HG02870 (cell line): Measurements from ENCODE around the gene GALNT2.
A peak's percentile ranks its signal among the peaks of the same experiment; 100 is the strongest.

Source experiments
- ATAC-seq: cut with Tn5 transposase; IDR thresholded peaks from one replicate; pipeline ENCODE4 v1.9.1; 2021; ENCODE audit warnings: mild to moderate bottlenecking, moderate library complexity; ENCODE audit not compliant: unreplicated experiment

GALNT2 gene

DNA sequence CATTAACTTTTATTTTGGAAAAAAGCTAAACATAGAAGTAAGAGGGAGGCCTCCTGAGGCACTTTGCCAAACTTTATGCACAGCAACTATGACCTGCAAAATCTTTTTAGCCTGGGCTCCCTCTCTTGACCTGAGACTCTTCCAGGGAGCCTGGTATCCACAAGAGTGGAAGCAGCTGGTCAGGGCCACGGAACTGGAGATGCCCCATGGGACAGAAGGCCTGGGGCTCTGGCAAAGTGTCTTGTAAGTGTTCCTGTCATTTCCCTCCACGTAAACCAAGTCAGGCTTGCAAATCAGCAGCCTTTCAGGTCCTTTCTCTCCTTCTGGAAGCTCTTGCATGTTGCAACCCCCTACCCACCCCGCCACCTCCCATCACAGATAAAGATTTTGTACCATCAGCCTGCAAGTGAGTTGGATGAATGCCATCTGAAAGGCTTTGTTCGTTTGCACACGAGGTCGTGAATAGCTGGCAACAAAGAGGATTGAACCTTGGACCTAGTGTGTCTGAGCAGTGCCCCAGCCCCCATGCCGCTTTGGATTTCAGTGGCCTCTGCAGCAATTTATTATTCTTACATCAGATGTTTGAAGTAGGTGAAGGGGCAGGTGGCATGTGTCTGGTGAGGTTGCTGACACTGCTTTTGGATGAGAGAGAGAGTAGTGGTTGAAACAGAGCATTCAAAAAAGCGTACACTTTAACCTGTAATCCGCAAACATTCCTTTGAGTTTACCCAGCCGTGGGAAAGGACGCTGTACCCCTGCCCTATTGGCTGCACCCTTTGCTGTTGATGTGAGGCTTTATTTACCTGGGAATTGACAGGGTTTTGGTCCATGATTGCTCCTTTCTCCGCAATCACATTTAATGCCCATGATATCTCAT is 91.6 kb downstream of the GALNT2 start:
- no peak for ATAC-seq

DNA sequence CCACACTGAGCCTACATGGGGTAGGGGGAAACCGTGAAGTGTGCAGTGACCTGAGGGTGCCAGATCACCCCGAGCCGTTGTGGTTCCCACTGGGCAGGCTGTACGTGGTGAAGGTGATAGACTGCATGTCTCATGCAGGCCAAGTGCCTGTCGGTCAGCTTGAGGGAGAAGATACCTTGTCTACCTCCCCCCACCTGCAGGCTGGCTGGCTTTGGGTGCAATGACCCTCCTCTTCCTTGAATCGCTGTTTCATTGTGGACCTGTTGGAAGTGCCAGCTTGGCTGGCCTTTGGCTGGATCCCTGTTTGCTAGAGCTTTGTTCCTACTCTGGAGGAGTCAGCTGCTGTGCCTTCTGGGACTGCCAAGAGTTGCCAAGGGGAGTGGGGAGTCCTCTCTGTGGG is 92.5 kb downstream of the GALNT2 start:
- no peak for ATAC-seq

DNA sequence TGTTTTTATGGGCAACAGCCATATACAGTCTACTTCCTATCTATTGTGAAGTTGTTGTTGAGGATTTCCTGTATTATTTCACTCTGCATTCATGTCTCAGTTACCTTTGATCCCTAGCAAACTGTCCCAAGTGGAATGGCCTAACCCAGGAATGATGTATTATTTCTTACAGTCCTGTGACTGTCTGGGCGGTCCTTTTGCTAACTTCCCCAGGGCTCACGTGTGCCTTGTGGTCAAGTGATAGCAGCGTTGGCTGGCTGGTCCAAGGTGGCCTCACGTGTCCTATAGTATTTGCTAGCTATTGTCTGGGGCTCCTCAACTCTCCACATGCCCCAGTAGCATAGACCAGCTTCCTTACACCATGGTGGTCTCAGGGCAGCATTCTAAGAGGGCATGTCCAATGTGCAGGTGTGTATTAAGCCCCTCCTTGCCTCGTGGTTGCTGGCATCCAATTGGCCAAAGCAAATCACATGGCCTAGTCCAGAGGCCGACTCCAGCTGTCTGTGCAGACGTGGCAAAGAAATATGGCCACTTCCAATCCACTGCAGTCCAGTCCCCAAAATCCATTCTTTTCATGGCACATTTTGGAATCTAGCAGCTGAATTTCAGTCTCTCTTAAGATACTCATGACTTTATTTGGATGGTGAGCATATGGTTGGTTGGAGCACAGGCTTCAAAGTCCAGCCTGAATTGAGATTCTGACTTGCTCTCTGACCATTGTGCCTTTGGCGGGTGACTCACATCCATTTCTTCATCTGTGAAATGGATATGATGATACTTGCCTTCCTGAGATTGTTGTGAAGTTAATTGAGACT is 94.1 kb downstream of the GALNT2 start:
- ATAC-seq: no peak

DNA sequence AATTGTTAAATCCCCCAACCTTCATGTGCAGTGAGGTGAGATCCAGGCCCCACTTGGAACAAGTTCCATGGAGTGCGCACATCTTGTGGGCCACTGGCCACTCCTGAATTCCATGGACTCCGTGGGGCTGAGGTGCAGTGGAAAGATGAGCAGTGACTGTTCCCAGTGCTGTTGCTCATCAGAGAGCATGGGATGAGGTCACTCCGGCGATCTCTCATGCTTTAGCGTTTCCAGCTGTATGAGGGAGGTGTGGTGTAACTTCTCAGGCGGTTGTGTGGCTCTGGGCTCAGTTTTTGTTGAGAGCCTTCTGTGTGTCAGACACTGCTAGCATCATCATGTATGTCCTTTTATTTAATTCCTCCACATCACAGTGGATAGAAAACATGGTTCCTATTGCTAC is 96.2 kb downstream of the GALNT2 start:
- no peak for ATAC-seq

DNA sequence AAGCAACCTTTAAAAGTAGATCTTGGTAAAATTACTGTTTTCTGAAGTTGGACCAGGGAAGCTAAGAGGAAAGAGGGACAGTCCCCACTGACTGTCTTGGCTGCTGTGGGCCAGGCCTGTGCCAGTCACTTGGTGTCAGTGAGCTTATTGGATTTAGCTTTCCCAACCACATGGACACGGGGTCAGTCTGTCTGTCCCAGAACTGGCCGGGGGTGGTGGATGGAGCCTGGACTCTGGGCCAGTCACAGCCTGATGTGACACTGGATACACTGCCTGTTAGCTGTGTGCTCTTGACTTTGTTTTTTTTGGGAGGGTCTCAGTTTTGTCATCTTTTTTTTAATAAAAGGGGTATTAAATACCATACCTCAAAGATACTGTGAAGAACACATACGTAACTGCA is 96.7 kb downstream of the GALNT2 start:
- ATAC-seq: no peak

DNA sequence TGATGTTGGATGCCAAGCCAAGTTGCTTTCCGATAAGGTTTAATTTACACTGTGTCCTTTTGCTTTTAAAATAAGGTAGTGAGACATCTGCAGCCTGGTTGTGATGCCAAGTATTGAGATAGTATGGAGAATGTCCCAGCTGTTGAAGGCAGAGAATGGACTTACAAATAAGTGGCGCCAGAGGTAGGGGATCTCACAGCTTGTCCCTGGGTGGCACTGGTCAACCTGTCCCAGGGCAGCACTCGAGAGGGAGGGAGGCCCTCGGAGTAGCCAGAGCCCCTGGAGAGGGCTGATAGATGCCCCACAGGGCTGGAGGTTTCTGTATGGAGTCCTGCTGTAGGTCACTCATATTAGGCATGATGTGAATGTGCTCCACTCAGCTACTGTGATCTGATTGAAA is 98.5 kb downstream of the GALNT2 start:
- no peak for ATAC-seq

DNA sequence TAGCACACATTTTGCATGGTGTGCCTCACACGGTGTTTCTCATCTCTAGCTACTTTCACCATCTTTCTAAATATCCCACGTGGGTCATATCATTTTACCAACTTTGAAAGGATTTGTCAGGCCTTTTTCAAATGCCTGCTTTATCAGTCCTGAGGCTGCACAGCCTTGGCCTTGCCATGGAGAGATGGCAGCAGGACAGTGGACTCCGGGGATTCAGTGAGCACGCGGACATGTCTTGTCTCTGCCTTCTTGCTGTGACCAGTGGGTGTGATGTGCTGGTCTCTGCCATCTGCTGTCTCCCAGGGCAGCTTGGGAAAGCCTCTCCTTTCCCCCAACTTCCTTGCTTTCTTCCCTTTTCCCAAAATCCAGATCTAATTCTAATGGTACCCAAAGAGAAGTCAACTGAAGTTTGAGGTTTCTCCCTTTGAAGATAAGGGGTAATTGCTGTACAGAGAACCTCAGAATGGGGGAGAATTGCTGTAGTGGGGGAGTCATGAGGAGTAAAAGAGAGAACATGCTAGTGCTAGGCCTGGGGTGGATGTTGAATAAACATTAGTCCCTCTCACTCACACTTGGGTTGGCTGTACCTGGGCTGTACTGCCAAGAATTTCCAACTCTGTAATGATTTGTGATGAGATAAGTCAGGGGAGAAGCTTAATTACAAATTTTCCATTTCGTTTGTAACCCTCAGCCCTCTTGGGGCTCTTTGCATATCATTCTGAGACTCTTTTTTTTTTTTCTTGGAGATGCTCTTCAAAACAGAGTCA is 99.5 kb downstream of the GALNT2 start:
- no peak for ATAC-seq

DNA sequence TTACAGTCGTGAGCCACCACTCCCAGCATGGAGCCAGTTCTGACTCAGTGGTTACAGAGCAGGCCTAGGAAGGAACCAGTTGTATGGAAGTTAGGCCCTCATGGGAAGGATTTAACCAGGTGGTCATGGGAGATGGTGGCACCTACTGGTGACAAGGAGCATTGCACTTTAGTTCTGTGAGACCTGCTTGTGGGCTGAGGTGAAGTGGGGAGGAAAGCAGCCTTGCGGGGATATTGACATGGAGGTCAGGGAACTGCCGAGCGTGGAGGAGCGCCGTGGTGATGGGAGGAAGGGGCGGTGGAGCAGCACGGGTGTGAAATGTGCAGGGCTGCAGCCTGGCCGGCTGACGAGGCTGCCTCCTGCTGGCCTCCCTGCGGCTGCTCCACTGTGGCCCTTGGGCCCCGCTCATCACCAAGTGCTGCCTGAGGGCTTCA is 100.4 kb downstream of the GALNT2 start:
- ATAC-seq: peak; percentile 46

DNA sequence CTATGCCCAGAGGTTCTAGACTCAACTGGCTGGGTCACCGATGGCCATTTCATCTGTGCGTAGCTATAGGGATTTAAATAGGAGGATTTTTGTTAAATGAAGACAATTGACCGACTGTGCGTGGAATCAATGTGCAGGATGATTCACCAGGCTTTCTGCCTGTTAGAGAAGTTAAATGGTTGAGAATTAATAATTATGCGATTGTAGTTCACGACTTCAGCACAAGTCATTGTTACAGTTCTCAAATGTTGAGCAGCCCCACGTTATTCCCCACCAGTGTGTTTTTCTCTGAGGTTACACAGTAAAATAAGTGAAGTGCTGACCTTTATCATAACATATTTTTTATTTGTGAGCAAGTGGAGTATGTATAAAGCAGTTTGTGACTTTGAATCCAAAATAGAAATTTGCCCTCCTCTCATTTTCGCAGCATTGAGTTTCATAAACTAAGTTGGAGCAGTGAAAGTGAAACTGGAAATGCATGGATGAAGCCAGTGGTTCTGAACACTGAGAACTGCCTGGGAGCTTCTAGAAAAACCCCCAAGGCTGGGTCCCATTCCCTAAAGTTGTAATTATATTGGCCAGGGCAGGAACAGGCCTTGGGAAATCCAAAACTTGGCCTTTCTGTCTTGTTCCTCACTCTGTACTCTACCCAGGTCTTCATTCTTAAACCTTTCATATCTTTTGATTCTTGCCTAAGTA is 102.6 kb downstream of the GALNT2 start:
- no peak for ATAC-seq

DNA sequence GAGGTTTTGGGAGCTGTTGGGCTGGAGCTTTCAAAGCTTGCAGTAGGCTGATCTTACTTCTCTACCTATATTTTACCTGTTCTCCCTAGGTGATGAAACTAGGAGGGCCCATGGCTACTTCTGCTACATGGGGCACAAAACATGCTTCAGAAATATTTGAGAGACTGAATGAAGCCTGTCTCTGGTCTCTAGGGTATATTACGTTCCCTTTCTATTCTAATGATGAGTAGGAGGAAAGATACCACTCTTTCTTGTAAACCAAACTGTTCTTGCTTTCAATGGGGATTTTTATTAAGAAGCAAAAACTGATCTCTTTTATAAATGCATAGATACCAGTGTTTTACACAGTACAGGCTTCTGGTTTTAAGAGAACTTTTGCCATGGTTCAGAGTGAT is 103.1 kb downstream of the GALNT2 start:
- ATAC-seq: no peak

DNA sequence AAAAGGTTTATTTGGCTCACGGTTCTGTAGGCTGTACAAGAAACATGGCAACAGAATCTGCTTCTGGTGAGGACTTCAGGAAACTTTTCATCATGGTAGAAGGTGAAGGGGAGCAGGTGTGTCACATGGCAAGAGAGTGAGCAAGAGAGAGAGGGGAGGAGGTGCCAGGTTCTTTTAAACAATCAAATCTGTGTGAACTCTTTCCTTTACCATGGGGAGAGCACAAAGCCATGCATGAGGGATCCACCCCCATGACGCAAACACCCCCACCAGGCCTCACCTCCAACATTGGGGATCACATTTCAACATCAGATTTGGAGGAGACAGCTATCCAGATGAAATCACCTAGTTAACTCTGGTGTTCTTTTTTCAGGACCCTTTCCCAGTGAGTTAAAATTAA is 103.6 kb downstream of the GALNT2 start:
- no peak for ATAC-seq

DNA sequence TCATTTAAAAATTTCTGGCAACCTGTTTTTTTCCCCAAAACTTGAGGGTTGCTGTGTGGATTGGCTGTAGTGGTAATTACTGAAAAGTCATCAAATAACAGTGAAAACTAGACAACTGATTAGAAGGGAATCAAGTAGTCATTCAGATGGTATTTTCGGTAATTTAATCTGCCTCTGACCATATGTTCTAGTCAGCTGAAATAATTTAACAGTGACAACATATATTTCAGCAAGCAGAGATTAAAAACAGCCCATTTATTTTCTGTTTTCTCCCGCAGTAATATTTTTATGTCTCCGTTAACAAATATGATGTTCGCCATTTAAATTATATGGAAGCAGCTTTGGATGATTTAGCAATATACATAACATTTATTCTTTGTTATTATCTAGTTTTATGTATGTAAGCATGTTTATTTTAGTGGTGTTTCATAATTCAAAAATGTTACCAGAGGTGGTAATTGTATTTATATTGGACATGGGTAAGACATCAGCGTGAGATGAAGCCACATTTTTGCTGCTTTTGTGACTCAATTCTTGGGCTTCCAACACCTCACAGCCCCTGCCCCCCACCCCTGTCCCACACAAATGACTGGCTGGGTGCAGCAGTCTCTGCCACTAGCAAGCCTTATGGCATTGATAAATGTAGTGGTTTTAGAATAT is 104.4 kb downstream of the GALNT2 start:
- ATAC-seq: no peak

DNA sequence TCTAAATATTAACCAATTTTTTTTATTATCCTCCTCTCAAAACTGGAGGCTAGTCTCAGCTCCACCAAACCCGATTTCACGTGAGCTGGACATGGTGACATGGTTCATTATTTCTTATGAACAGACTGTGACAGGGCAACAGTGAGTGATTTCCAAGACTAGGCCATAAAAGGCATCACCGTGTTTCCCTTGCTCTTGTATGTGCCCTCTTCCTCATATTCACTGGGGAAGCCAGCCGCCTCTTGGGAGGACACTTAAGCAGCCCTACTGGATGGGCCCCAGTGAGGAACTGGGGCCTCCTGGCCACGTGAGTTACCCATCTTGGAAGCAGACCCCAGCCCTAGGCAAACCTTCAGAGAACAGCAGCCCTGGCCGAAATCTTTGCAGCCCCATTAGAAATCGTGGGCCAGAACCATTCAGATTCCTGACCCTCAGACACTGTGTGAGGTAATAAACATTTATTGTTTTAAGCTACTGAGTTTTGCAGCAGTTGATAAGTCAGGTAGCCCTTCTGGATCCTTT is 105.0 kb downstream of the GALNT2 start:
- ATAC-seq: no peak

DNA sequence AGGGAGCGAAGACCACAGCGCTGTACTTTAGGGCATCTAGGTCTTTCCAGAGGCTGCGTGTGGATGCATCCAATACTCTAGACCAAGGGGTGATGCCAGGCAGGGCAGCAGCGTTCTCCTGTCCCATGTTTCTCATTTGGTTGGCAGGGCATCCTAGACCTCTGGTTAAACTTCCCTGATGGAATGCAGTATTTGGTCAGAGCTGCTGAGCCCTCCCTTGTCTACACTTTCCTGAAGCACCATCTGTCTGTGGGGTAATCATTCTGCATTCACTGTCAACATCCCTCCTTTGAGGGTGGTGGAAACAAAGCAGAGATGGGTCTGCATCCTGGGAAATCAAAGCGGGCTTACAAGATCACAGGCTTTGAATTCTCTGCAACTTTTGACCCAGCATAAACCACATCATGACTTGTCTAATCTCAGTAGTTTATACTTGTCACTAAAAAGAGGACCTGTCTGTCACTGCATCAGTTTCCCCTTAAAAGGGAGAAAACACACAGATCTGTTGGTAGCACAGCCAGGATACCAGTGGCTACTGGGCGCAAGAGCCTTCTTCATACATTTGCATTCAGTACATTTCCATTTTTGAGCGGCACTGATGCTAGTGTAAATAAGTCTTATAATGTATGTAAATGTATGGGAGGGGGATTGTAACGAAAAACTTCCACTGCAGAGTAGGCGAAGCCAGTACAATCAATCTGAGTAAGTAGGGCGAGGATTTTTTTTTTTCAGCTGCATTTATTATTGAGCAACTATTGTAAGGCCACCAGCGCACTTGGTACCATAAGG is 106.3 kb downstream of the GALNT2 start:
- no peak for ATAC-seq

DNA sequence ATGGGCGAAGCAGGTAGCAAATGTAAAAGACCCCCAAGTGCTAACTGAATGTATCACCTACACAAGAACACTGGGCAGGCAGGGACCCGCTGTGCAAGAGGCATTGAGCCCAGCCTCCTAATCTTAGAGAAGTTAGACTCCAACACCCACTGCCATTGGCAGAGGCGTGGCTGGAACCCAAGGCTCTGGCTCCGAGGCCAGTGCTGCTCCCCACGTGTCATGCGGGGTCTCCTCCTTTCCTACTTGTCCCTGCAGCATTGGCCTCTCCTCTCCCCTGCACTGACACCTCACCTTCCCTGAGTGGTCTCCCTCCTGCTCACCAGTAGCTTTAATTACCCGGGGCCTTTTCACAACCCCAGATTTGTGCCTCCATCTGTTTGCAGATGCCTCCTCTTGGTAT is 107.0 kb downstream of the GALNT2 start:
- ATAC-seq: no peak

DNA sequence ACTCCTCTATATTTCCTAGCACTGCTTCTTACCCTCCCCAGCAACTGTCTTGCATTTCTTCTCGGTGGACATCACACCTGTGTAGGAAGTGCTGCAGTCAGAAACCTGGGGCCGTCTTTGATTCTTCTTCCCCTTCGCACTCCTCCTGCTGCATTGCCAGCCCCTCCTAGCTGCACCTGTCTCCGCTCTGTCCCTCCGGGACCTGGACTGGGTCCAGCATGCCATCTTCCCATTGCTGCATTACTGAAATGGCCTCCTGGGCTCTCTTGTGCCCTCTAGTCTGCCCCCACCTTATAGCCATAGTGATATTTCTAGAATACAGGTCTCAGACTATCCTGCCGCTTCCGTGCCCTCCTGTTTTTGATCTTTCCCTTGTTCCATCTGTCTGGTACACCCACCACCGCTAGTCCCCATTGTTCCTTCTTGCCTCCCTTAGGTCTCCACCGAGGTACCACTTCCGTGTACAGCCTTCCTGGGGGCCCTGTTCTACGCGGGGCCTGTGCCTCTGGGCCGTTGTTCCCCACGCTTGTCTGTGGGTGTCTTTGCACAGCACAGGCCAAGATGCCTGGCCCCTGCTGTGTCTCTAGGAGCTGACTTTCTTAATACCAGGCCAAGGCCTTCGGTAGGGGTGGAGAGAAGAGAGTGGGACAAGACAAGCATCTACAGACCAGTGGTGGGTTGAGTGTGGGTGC is 107.6 kb downstream of the GALNT2 start:
- ATAC-seq: no peak

DNA sequence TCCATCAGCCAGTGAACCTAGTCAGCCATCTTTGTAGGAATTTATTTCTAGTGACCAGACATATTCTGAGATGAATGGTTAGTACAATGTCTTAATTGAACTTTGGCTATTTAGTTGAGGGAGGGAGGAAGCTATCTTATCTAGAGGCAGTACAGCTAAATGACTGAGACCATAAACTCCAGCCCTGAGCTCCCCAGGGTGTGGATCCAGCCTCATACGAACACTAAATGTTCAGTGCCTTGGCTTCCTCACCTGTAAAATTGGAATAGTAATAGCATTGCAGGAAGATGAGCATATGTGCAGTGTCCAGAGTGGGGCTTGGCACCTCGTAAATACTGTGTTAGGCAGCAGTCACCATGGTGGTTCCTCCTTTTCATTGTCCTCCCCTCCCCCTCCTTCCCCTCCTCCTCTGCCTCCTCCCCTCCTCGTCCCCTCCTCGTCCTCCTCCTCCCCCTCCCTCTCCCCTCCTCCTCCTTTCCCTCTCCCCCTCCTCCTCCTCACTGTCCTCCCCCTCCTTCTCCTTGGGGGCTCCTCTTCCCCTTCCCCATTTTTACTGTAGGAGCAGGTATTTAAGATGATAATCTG is 108.2 kb downstream of the GALNT2 start:
- no peak for ATAC-seq

DNA sequence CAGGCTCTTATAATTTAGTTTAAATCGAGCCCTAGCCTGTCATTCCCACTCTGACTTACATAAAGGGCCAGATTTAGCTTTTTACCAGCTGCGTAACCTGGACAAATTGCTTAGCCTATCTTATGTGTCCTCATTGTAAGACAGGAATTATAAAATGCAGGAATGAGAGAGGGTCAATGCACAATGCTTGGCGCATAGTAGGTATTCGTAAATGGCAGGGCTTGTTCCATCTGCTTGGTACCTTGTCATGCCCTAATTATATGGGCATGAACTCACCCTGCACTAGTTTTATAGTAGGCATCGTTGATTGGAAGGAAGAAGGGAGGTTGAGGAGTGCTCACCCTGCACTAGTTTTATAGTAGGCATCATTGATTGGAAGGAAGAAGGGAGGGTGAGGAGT is 108.8 kb downstream of the GALNT2 start:
- ATAC-seq: no peak
